ENCODE results near the gene IL21R. TPM values are rescaled to one million over a fixed set of nuclear protein-coding genes. Genes with fewer than 3 reads are reported as not detected.
A peak's percentile ranks its signal among the peaks of the same experiment; 100 is the strongest.

IL21R gene
- total and polyA plus RNA-seq, 2 donors (not counting 3 experiments of a cell fraction or from before 2014, with no cell fraction given), result 0.03 TPM; not detected in 1

GRCh38 chr16:27355610-27356009 is 46.4 kb upstream of the IL21R start:
- DNase-seq (ENCODE audit: low read depth, low spot score), result peak; percentile 46
- no peaks in the 10 kb centered on the region for H3K9me1 ChIP-seq (replicated peaks; ENCODE audit: control insufficient read depth, extremely low read depth, insufficient read depth, low read length)
- H3K9ac ChIP-seq (replicated peaks; ENCODE audit: extremely low read depth, insufficient read depth, low read length), result no peak overlapping the region
- peaks cover 7% of the 10 kb centered on the region for H3K4me1 ChIP-seq (ENCODE audit: control insufficient read depth, extremely low read depth, insufficient read depth, low read length)
- H3K27ac ChIP-seq (ENCODE audit: insufficient read depth, low read depth, low read length), result no peak overlapping the region
- no TSS peak for BruUV-seq (replicated peaks)
- CTCF ChIA-PET, result interaction anchor here (0.6 to 3.4 kb wide), 22 partner anchors 8 to 246 kb away, joined by 3 to 67 read pairs (median 4); no protein-coding TSS in a partner anchor
- no peak overlapping the region for H3K4me2 ChIP-seq (ENCODE audit: insufficient read depth, low read length)
- H3K27me3 ChIP-seq (ENCODE audit: control insufficient read depth in 2 of 2, insufficient read depth in 2 of 2, low read length in 2 of 2), result no peaks in the 10 kb centered on the region
- no peak overlapping the region for H2AFZ ChIP-seq (ENCODE audit: low read depth, low read length)
- no peak overlapping the region for H3K4me3 ChIP-seq (replicated peaks in 1 of 3; ENCODE audit: insufficient read depth in 1 of 3, low read depth in 1 of 3, low read length in 3 of 3)
- intact Hi-C loops (cut with micrococcal nuclease) (loop anchor here (1.0 kb wide), 1 partner anchor 120 kb away; no protein-coding TSS in a partner anchor), dilution Hi-C loops (cut with MboI; ENCODE audit: extremely low pct_ligation_motif_present, low sequenced_read_pairs) (no loop called here)
- no peaks in the 10 kb centered on the region for H3K79me2 ChIP-seq (ENCODE audit: control insufficient read depth, insufficient read depth, low read length)
- POLR2A ChIA-PET, result interaction anchor here (1.0 kb wide), 1 partner anchor 120 kb away, joined by 3 read pairs; no protein-coding TSS in a partner anchor
- H3K9me3 ChIP-seq (replicated peaks; ENCODE audit: control insufficient read depth, insufficient read depth, low read length), result no peaks in the 10 kb centered on the region
- H3K36me3 ChIP-seq (ENCODE audit: control insufficient read depth in 2 of 2, extremely low read depth in 1 of 2, insufficient read depth in 2 of 2, low read length in 2 of 2), result peaks cover 37 to 50% of the 10 kb centered on the region in 2 experiments
- peak; percentile 71 for FAIRE-seq
- no peak for TF ChIP-seq JUN (IDR thresholded peaks at IDR 0.05; ENCODE audit: borderline replicate concordance, insufficient read depth, insufficient read length, low read depth)
- peak; percentile 44 to 58 for TF ChIP-seq CTCF (IDR thresholded peaks at IDR 0.05; ENCODE audit: extremely low read depth in 1 of 2, insufficient read depth in 1 of 2, low read depth in 1 of 2, low read length in 2 of 2)
- H4K20me1 ChIP-seq (replicated peaks; ENCODE audit: control insufficient read depth, extremely low read depth, insufficient read depth, low read length), result no peaks in the 10 kb centered on the region

- H3K9me1 ChIP-seq (replicated peaks; ENCODE audit: control insufficient read depth, extremely low read depth, insufficient read depth, low read length), result no peaks in the 10 kb centered on the region
- H3K27me3 ChIP-seq (ENCODE audit: control insufficient read depth in 2 of 2, insufficient read depth in 2 of 2, low read length in 2 of 2), result no peaks in the 10 kb centered on the region
- BruUV-seq (replicated peaks), result no TSS peak
- H3K79me2 ChIP-seq (ENCODE audit: control insufficient read depth, insufficient read depth, low read length), result no peaks in the 10 kb centered on the region
- no peak overlapping the region for H3K9ac ChIP-seq (replicated peaks; ENCODE audit: extremely low read depth, insufficient read depth, low read length)
- H3K36me3 ChIP-seq (ENCODE audit: control insufficient read depth in 2 of 2, extremely low read depth in 1 of 2, insufficient read depth in 2 of 2, low read length in 2 of 2), result peaks cover 28 to 45% of the 10 kb centered on the region in 2 experiments
- no peaks in the 10 kb centered on the region for H3K9me3 ChIP-seq (replicated peaks; ENCODE audit: control insufficient read depth, insufficient read depth, low read length)
- H3K4me1 ChIP-seq (ENCODE audit: control insufficient read depth, extremely low read depth, insufficient read depth, low read length), result peaks cover 7% of the 10 kb centered on the region
- no peak overlapping the region for H3K4me2 ChIP-seq (ENCODE audit: insufficient read depth, low read length)
- dilution Hi-C loops (cut with MboI; ENCODE audit: extremely low pct_ligation_motif_present, low sequenced_read_pairs), result no loop called here
- CTCF ChIA-PET, result interaction anchor here (0.7 to 3.4 kb wide), 5 partner anchors 8 to 178 kb away, joined by 3 to 67 read pairs (median 4); no protein-coding TSS in a partner anchor
- TF ChIP-seq EZH2 (IDR thresholded peaks at IDR 0.05; ENCODE audit: borderline replicate concordance, low read depth, low read length, severe bottlenecking), result no peak
- TF ChIP-seq MYC (IDR thresholded peaks at IDR 0.05; ENCODE audit: low read depth, low read length), result no peak
- TF ChIP-seq POLR2AphosphoS5 (IDR thresholded peaks at IDR 0.05; ENCODE audit: insufficient read depth, low read depth, low read length), result no peak
- no peak for TF ChIP-seq GATA2 (IDR thresholded peaks at IDR 0.05; ENCODE audit: insufficient read depth, insufficient read length, low read depth, low read length)
- no peak for TF ChIP-seq MAX (IDR thresholded peaks at IDR 0.05; ENCODE audit: insufficient read depth, insufficient read length)
- no peak for TF ChIP-seq FOS (IDR thresholded peaks at IDR 0.05; ENCODE audit: borderline replicate concordance, insufficient read depth, low read length)
- TF ChIP-seq JUN (IDR thresholded peaks at IDR 0.05; ENCODE audit: borderline replicate concordance, insufficient read depth, insufficient read length, low read depth), result no peak
- no peak for TF ChIP-seq POLR2A (IDR thresholded peaks at IDR 0.05; ENCODE audit: low read depth, low read length)
- TF ChIP-seq CTCF (IDR thresholded peaks at IDR 0.05; ENCODE audit: extremely low read depth in 1 of 2, insufficient read depth in 1 of 2, low read depth in 1 of 2, low read length in 2 of 2), result no peak
- no peak for FAIRE-seq
- intact Hi-C loops (cut with micrococcal nuclease), result no loop called here
- POLR2A ChIA-PET, result no interaction called here
- H4K20me1 ChIP-seq (replicated peaks; ENCODE audit: control insufficient read depth, extremely low read depth, insufficient read depth, low read length), result no peaks in the 10 kb centered on the region
- H3K27ac ChIP-seq (ENCODE audit: insufficient read depth, low read depth, low read length), result no peak overlapping the region
- no peak overlapping the region for H3K4me3 ChIP-seq (replicated peaks in 1 of 3; ENCODE audit: insufficient read depth in 1 of 3, low read depth in 1 of 3, low read length in 3 of 3)
- H2AFZ ChIP-seq (ENCODE audit: low read depth, low read length), result no peak overlapping the region
- DNase-seq (ENCODE audit: low read depth, low spot score), result no peak
Measured at GRCh38 chr16:27356794-27357193, 45.2 kb upstream of the IL21R start.
